Effector CD4-positive, alpha-beta T cell (primary cell): ENCODE results near the gene USP40.
A peak's percentile ranks its signal among the peaks of the same experiment; 100 is the strongest.
"Not testable (repeated sequence)": the region's sequence is repeated elsewhere in the genome, so short reads cannot be mapped to it uniquely, and the experiment has no call there.

Source experiments
- DNase-seq: peaks from one replicate; pipeline ENCODE4 v3.0.0-alpha.2; 2020
- total RNA-seq: gene quantifications from one replicate; lab custom pipeline; 2026; lab: John Stamatoyannopoulos, UW

Gene USP40, protein sequence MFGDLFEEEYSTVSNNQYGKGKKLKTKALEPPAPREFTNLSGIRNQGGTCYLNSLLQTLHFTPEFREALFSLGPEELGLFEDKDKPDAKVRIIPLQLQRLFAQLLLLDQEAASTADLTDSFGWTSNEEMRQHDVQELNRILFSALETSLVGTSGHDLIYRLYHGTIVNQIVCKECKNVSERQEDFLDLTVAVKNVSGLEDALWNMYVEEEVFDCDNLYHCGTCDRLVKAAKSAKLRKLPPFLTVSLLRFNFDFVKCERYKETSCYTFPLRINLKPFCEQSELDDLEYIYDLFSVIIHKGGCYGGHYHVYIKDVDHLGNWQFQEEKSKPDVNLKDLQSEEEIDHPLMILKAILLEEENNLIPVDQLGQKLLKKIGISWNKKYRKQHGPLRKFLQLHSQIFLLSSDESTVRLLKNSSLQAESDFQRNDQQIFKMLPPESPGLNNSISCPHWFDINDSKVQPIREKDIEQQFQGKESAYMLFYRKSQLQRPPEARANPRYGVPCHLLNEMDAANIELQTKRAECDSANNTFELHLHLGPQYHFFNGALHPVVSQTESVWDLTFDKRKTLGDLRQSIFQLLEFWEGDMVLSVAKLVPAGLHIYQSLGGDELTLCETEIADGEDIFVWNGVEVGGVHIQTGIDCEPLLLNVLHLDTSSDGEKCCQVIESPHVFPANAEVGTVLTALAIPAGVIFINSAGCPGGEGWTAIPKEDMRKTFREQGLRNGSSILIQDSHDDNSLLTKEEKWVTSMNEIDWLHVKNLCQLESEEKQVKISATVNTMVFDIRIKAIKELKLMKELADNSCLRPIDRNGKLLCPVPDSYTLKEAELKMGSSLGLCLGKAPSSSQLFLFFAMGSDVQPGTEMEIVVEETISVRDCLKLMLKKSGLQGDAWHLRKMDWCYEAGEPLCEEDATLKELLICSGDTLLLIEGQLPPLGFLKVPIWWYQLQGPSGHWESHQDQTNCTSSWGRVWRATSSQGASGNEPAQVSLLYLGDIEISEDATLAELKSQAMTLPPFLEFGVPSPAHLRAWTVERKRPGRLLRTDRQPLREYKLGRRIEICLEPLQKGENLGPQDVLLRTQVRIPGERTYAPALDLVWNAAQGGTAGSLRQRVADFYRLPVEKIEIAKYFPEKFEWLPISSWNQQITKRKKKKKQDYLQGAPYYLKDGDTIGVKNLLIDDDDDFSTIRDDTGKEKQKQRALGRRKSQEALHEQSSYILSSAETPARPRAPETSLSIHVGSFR
- total RNA-seq: 20.8 reads per million, percentile 47 among the genes with 10 or more reads in this experiment

DNA sequence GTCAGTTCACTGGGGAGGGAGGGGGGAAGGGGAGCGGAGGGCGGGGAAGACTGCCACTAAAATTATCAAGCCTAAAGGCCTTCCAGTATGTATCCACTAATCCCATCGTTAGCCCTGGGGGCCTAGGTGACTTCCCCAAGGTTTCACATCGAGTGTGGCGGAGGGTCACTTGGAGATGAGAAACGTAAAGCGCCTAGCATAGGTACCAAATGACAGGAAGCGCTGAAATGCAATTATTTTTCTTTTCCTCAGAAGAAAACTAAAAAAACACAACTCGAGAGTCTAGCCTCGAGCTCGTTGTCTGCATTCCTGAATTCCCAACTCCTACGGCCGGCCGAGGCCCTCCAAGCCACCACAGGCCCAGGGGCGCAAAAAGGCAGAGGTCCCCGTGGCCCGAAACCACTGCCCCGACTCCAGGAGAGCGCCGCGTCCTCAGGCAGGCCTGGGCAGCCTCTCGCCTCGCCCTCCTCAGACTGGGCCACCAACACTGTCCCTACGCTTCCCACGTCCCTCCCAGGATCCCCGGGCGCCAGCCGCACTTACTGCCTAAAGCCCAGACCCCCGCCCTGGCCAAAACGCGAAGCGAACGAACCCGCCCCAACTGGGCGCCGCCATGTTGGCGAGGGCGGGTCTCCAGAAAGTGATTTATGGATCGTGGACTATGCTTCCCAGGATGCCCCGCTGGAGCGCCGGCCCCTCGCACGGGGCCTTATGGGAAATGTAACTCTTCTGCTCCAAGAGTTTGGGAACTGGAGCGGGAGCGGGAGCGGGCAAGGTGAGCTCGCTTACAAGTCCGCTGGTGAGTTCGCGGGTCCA lies at the start of gene USP40:
TSS of gene USP40 (minus strand) at position 642 of the 816 bp plus-strand sequence. CDS start 1,228 bp downstream, outside the sequence.
- peak; percentile 28 for DNase-seq

DNA sequence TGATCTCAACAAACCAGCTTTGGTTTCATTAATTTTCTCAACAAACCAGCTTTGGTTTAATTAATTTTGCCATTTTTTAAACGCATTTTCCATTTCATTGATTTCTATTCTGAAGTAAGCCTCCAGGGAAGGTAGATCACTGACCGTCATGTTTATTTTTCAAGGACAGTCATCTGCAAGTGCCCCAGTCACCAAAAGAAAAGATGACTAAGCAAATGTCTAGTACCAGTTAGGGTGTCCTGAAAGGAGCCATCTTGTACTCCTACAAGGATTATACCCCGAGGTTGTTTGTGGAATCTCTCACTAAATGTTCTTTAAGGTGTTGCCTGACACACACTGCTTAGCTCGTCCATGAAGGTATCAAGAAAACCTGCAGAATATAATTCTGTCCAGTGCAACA lies 44.7 kb upstream of the USP40 start:
- DNase-seq: no peak

DNA sequence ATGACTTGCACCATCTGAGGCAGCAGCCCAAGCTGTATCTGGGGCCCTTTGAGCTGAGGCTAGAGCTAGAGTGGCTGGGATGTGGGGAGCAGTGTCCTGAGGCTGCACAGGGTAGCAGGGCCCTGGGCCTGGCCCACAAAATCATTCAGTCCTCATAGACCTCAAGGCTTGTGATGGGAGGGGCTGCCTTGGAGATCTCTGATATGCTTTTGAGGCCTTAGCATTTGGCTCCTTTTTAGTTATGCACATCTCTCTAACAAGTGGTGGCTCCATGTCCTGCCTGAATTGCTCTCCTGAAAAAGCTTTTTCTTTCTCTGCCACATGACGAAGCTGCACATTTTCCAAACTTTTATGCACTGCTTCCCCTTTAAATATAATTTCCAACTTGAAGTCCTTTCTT lies 39.1 kb upstream of the USP40 start:
- no peak for DNase-seq

DNA sequence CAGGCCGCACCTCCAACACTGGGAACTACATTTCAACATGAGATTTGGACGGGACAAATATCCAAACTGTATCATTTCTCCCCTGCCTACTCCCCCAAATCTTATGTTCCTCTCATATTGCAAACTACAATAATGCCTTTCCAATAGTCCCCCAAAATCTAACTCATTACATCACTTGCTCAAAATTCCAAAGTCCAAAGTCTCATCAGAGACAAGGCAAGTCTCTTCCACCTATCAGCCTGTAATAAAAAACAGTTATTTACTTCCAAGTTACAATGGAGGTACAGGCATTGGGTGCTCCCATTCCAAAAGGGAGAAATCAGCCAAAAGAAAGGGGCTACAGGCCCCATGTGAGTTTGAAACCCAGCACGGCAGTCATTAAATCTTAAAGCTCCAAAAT lies 38.2 kb upstream of the USP40 start:
- no peak for DNase-seq

DNA sequence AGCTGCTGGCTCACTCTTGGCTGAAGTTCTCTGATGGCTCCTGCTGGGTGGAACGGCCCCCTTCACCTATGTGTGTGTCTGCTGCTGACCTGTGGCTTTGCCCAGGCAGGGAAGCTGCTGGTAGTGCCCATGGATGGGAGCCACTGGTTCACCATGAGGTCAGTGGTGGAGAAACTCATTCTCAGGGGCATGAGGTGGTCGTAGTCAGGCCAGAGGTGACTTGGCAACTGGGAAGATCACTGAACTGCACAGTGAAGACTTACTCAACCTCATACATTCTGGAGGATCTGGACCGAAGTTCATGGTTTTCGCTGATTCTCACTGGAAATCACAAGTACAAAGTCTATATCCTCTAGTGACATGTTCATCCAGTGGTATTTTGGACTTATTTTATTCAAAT lies 36.9 kb upstream of the USP40 start:
- no peak for DNase-seq

DNA sequence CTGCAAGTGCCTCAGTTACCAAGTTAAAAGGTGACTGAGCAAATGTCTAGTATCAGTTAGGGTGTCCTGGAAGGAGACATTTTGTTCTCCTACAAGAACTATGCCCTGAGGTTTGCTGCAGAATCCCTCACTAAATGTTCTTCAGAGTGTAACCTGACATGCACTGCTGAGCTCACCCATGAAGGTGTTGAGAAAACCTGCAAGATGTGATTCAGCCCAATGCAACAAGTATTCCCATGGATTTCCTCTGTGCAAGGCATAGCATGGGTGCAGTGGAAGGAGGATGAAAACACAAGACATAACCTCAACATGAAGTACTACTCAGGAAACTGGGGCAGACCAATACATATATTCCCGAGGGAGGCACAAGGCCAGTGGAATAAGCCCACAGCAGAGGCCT lies 35.5 kb upstream of the USP40 start:
- no peak for DNase-seq

DNA sequence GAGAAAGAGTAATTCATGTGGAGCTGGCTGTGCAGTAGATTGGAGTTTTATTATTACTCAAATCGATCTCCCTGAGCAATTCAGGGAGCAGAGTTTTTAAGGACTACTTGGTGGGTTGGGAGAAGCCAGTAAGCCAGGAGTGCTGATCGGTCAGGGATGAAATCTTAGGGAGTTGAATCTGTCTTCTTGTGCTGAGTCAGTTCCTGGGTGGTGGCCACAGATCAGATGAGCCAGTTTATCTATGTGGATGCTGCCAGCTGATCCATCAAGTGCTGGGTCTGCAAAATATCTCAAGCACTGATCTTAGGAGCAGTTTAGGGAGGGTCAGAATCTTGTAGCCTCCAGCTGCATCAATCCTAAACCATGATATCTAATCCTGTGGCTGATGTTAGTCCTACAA lies 33.8 kb upstream of the USP40 start:
- no peak for DNase-seq

DNA sequence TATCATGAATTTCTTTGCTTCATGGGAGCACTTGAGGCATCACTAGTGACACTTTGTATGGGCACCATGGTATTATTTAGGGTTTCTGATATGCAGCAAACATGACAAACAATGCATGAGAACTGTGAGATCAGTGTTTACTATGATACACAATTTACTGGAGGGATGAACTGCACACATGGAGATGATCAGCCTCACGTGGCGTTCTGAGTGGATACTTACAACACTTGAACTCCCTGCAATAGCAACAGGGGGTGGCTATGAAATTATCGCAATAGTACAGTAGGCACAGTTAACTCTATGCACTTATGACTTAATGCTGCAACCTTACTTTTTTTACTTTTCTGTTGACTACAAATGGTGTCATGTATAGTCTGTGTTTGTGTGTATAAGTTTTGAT lies 32.4 kb upstream of the USP40 start:
- no peak for DNase-seq

DNA sequence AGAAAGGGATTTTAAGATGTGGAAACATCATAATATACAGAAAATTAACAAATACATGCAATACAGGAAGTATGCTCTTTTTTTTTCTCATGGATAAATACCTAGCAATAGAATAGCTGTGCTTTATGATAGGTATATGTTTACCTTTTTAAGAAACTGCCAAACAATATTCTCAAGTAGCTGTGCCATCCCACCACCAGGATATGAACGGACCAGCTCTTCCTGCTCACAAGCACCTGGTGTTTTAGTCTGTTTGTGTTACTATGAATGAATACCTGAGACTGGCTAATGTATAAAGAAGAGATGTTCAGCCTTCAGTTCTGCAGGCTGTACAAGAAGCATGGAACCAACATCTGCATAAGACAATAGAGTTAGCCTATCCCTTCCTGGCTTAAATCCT lies 30.9 kb upstream of the USP40 start:
- DNase-seq: no peak

DNA sequence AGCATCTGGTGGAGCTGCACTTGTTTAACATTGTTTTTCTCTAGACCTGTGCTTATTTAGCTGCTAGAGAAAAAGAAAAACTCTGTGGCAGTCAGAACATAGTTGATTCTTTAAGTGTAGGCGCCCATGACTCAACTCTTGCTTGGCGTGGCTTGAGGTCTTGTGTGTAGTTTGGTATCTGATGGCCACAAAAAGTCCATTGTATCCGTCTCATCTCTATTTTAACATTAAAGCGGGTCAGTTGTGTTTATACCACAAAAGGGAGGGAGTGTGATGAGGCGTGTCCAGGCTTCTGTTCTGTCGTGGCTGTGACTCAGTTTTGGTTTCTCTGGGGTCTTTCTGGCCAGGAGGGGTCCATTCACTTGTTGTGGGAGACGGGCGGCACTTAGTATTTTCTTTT lies 26.6 kb upstream of the USP40 start:
- DNase-seq: no peak

DNA sequence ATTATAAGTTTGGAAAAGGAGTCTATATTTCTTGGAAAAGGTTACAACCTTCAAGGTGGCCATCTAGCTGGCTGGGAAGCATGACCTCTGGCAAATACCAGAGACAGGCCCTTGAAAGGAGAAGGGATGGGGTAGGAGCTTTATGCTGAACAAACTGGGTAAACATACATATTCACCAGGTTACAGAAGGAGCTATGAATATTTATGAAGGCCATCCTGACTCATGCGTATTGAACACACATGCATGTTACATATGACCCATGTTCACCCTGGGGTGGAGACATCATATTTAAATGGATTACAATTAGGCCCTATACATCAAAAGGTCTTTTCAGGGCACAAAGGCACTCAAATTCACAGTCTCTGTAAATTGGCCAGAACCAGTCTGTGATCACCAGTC lies 26.1 kb upstream of the USP40 start:
- DNase-seq: not testable (repeated sequence)

DNA sequence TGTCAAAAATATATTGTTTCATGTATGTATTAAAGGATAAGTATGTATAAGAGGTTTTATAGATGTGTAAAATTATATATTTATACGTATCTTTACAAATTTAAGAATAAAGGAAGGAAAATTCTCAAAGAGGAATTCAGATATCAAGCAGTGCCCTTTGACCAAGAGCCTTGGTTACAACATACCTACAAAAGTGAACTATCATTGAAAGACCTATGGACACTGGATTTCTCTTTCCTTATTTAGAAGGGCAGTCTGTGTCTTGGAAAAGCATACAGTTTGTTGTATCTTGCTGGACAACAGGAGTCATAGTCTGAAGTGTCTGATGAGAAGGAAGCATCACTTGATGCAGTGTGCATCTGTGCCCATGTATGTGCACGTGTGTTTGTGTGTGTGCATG lies 21.8 kb upstream of the USP40 start:
- DNase-seq: no peak

DNA sequence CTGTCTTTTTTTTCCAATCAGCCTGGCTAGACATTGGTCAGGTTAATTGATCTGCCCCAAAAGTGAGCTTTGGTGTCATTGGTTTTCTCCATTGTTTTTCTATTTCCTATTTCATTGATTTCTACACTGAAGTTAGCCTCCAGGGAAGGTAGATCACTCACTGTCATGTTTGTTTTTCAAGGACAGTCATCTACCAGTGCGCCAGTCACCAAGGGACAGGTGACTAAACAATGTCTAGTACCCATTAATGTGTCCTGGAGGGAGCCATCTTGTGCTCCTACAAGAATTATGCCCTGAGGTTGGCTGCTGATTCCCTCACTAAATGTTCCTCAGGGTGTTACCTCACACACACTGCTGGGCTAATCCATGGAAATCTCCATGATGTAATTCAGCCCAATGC lies 17.6 kb upstream of the USP40 start:
- DNase-seq: no peak

DNA sequence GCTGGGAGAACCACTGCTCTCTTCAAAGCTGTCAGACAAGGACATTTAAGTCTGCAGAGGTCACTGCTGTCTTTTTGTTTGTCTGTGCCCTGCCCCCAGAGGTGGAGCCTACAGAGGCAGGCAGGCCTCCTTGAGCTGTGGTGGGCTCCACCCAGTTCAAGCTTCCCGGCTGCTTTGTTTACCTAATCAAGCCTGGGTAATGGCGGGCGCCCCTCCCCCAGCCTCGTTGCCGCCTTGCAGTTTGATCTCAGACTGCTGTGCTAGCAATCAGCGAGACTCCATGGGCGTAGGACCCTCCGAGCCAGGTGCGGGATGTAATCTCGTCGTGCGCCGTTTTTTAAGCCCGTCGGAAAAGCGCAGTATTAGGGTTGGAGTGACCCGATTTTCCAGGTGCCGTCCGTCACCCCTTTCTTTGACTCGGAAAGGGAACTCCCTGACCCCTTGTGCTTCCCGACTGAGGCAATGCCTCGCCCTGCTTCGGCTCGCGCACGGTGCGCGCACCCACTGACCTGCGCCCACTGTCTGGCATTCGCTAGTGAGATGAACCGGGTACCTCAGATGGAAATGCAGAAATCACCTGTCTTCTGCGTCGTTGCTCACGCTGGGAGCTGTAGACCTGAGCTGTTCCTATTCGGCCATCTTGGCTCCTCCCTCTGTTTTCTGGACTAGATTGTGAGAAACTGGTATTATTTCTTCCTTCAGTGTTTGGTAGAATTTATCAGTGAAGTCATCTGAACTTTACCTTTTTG lies 16.8 kb upstream of the USP40 start:
- not testable (repeated sequence) for DNase-seq

DNA sequence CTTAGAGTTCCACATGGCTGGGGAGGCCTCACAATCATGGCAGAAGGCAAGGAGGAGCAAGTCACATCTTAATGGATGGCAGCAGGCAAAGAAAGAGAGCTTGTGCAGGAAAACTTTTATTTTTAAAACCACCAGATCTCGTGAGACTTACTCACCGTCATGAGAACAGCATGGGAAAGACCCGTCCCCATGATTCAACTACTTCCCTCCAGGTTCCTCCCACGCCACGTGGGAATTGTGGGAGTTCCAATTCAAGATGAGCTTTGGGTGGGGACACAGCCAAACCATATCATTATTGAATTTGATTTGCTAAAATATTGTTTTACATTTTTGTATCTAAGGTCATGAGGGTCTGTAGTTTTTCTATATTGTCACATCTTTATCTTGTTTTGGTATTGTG lies 10.8 kb upstream of the USP40 start:
- DNase-seq: not testable (repeated sequence)

DNA sequence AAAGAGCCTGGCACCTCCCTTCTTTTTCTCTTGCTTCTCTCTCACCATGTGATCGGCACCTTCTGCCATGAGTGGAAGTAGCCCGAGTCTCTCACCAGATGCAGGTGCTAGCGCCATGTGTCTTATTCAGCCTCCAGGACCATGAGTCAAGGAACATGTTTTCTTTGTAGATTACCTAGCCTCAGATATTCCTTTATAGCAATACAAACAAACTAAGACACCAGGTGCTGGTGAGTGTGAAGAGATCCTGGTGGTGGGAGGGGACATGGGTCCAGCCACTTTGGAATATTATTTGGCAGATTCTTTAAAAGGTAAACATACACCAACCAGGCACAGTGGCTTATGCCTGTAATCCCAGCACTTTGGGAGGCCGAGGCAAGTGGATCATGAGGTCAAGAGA lies 5.9 kb upstream of the USP40 start:
- no peak for DNase-seq

DNA sequence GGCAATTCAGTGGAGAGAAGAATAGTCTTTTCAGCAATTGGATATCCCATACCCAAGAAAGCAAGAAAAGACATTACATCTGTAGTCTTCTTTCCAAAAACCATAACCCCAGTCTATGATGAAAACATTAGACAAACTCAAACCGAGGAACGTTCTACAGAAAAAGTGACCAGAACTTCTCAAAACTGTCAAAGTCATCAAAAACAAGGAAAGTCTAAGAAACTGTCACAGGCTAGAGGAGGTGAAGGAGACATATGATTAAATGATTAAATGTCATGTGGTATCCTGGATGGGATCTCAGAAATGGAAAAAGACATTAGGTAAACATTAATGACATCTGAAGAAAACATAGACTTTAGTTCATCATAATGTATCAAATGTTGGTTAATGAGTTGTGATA lies 4.9 kb upstream of the USP40 start:
- no peak for DNase-seq

DNA sequence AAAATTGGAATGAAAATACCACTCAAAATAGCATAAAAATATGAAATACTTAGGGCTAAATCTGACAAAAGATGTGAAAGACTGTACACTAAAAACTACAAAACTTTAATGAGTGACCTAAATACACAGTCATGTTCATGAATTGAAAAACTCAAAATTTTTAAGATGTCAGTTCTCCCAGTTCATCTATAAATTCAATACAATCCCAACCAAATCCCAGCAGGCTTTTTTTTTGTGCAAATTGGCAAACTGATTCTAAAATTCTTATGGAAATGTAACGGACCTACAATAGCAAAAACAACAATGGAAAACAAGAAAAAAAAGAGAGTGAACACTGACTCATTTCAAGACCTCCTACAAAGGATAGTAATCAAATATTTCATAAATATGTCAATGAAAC lies 4.4 kb upstream of the USP40 start:
- no peak for DNase-seq

DNA sequence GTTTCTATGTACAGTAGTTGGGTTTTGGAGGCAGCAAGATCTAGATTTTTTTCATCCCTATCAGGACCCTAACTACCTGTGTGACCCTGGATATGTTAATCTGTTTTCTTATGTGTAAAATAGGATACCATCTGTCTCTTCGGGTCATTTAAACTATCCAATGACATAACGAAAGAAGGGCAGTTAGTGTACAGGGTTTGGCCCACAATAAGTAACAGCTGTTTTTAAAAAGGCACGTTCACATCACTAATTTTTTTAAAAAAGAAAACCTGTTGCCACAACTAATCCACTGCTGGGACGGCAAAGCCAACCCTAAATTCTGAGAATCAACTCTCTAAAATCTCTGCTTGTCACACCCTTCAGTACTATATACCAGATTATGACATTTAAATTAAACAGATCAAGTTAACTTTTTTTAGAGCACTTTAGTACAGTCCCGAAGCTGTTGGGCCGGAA lies 869 bp downstream of the USP40 start:
- DNase-seq: no peak

DNA sequence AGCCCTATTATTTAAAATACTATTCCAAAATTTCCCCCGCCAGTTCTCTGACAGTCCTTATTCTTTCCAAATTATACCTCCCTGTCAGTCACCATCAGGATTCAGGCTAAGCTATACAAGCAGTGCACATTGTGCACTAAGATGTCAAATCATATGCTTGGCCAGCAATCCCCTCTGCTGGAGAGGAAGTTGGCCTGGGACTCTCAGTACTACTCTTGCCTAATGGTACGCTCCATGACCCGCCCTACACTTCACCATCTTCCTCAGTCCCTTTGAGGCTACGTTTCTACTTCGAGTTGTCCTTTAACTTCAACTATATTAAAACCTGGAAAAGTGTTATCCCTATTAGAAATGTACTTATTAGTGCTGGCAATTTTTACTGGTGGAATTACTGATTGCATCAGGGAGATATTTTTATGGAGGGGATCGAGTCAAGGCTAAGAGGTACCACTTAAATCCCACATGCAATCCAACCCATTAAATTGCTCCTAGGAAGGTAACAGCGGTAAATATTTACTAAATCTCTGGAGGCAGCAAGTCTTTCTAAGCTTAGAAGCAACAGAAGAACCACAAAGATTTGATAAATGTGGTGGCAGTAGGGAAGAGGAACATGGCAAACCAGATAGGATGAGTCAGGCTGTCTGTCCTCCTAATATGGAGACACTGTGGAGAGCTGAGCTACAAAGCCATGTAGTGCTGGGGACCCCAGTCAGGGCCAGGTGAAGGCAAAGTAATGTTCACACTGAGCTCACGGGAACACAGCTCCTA lies 2.7 kb downstream of the USP40 start:
- DNase-seq: no peak
